ENCODE results near the gene TLE3.

- TF ChIP-seq CTCF (IDR thresholded peaks at IDR 0.05): no peak
- peak; percentile 96 for TF ChIP-seq POLR2A (IDR thresholded peaks at IDR 0.05)
Observed at GRCh38 chr15:70099167-70099966, 1.6 kb upstream of the TLE3 start.
